ENCODE data around the gene TMEM31.

TMEM31 gene, protein sequence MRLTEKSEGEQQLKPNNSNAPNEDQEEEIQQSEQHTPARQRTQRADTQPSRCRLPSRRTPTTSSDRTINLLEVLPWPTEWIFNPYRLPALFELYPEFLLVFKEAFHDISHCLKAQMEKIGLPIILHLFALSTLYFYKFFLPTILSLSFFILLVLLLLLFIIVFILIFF

DNA sequence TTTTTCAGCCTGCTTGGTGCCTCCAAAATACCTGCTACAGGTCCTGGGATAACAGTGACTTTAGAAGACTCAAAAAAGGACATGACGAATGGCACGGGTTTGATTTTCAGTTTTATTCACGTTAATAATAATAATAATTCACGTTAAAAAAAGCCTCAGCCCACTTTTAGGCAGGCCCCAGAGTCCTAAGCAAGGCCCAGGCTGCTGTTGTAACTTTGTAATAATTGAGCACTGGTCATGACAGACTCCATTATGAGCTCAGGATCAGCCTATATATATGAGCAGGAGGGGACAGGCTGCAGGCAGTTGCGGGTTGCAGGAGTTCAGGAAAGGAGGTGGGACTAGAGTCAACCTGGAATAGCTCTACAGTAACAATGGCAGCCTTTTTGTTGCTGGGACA, at the start of gene TMEM31:
Gene TMEM31 (plus strand): TSS at position 301 of the 400 bp plus-strand sequence. CDS start 1,350 bp downstream, outside the sequence.
- DNase-seq = no peak

DNA sequence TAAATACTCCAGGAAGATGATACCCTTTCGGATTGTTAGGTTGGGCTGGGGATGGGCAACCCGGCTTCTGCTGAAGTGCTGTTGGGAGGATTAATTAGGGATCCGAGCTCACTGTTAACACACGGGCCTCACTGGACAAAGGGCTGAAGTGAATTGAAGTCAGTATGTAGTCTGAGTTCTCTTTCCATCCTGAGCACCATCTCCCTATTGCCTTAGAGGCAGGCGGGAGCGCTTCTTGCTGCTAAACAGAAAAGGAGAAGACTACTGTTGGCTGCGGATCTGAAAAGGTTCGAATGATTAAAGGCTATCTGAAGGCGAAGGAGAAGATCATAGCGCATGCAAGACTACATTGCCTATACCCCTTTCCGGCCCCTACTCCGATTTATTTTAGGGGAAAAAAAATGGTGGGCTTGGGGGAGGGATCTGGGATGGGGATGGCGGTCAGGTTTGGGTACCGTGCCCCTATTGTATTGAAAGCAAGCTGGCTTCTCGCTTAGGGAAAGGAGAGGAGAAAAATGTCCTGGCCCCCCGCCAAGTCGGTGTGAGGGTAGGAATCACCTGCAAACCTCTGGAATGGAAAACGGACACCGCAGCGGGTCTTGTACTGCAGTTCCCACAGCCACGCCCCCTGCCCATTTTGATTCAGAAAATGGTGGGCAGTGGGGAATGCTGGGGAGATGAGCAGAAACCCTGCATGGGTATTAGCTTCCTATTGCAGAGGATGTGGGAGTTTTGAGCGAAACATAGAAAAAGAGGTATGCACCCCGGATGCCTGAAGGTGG, 46.5 kb upstream of the TMEM31 start:
- DNase-seq = no peak

DNA sequence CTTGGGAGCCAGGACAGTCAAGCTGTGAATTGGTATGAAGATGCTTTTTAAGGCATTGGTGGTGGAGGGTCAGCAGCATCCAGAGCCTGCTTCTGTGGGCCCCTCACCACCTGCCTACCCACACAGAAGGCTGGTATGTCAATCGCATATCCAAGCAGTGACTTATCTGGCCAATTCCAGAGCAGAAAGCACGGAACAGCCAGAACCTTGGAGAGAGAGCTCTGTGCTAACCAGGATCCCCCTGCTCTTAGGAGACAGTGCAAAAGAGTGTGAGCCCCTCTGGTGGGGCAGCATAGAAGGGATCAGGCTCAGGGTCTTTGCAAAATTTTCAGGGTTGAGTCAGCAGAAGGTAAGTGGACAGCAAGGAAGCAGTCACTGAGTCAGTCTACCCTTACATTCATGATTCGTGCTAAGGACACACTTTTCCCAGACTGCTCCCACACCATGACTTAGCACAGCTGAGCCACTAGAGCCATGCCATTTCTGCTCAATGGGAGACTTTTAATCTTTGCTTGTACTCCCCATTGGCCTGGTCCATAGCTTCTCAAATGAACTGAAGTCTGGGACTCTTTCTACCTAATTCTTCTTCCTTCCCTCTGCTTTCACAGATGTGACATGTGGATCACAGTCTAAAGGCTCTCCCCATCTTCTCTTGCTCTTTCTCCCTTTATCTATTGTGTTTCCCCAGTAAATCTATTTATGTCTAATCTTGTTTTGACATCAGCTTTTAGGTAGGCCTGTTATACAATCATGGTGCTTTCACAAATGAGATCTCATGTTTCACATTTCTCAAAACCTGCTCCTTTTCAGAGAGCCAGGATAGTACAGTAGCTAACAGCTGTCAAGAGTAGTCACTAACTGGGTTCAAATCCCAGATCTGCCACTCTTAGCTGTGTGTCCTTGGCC, 44.3 kb upstream of the TMEM31 start:
- no peak for DNase-seq

DNA sequence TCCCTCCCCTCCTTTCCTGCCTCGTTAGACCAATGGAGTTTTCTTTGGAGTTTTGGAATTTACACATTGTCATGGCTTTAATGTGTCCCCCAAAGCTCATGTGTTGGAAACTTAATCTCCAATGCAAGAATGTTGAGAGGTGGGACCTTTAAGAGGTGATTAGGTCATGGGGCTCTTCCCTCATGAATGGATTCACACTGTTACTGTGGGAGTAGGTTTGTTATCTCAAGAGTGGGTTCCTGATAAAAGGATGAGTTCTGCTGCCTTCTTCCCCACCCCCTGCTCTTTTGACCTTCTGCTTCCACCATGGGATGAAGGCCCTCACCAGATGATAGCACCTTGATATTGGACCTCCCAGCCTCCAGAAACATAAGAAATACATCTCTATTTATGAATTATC, 41.0 kb upstream of the TMEM31 start:
- DNase-seq = no peak

DNA sequence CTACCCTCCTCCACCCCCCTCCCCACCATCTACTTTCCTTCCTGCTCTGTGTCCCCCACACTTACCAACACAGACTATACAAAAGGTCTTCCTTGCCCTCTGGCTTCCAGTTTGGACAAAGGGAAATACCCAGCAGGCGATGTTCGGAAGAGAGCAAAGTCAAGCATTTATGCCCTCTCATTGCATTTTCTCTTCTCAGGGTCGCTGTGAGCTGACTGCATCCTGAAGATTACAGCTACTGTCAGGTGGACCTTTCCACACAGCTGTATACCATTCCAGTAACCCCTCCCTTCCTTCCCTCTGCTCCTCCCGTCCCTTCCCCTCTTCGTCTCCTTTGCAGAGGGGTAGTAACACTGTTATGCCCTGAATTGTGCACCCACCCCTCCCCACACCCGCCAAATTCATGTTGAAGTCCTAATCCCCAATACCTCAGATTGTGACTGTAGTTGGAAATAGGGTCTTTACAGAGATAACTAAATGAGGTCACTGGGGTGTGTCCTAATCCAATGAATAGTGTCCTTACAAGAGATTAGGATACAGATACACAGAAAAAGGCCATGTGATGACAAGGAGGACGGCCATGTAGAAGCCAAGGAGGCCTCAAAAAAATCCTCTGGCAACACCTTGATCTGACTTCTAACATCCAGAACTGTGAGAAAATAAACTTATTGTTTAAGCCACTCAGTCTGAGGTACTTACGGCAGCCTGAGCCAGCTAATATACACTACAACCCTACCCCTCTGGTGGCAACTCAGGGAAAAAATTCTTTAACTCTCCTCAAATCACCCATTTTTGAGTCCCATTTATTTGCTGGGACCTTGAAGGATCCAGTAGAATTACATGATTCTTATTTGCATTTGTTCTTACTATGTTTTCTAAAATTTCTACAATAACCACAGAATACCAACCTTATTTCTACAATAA, 35.9 kb upstream of the TMEM31 start:
- no peak for DNase-seq

DNA sequence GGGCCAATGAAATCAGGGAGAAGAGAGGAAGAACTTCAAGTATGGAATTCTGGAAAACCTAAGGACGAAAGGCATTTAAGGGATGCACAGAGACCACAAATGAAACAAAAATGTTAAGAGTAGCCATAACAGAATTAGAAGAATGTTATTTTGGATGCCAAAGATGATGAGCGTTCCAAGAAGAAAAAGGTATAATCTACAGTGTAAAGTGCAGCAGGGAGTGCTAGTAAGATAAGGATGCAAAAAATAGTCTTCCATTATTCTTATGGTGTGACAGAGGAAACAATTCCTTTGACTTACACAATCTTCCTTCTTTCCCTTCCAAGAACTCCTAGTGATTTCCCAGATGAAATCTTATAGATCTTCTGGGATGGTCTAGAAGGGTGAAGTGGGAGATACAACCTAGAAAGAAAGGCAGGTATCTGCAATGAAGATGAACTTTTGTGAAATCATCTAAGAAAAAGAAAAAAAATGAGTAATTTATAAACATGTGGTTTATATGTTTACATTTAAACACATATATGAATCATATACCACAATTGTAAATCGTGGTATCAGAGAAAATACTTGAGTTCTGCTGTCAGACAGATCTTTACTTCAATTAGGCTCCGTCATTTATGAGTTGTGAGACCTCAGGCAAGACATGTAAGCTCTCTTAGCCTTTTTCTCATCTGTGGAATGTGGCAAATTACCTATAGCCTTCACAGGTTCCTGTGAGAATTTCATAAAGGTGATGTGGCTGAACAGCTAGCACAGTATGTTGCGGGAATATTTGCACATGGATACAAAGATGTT, 32.3 kb upstream of the TMEM31 start:
- DNase-seq = peak; percentile 81

DNA sequence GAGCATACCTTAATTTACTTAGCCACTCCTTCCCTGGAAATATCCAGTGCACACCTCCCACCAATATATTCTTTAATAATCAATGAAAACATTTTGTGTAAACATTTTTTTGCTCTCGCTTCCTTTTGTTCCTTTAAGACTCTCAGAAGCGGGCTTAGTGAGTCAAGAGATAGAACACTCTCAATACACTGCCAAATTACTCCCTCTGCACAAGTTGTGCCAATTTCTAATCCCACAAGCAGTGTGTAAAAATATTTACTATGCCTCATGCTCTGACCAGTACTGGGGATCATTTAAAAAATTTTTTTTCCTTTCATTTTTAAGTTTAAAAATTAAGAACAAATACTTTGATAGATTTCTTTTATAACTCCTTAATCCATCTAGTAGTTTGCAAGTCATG, 29.3 kb upstream of the TMEM31 start:
- DNase-seq = no peak

DNA sequence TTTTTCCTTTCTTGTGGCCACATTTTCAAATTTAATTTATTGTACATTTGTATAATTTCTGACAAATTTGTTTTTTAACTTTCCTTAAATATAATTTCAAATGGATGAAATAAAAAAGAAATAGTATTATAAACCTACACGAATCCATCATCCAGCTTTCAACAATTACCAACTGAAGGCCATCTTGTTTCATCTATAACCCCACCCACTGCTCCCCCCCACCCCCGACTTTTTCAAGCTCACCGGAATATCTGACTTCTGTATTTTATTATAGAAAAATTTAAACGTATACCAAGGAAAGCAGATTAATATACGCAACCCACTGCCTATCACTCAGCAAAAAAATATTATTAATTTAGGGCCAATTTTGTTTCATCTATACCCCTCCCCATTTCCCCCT, 25.3 kb upstream of the TMEM31 start:
- DNase-seq = no peak

DNA sequence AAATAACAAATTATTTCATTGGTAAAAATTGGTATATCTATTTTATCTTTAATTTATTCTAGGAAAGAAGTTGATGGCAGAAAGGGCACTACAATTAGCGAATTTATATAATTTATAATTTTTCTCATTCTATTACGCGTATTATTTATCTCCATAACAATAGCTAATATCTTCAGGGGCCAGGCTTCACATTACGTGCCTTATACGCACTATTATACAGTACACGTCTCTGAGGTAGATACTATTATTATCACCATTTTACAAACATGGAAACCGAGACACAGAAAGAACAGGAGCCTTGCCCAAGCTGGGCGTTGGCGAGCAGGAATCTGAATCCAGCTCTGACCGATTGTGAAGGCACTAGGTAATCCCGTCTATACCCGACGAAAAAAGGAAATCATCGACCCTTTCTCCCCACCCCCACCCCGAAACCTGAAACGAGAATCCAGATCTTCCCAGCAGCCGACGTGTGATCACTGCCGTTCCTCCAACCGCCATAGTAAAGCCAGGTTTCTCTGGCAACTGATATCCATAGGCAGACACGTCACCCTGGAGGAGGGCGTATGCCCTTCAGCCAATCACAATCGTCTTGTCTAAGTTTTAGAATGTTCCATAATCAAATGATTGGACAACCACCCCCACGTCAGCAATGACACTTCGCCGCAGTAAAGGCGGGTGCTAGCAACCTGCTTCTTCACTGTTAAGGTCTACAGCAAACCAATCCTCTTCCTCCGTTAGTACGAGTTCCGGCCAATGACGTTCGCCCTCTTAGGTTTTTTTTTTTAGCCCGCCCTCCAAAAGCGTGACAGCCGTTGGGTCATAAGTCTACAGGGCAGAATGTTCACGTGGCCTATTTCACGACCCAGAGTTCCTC, 24.3 kb upstream of the TMEM31 start, which contains the start of gene MORF4L2:
Gene MORF4L2 (minus strand): TSS at position 501 of the 874 bp plus-strand sequence. CDS start 9,672 bp downstream, outside the sequence.
- peak; percentile 99 for DNase-seq

DNA sequence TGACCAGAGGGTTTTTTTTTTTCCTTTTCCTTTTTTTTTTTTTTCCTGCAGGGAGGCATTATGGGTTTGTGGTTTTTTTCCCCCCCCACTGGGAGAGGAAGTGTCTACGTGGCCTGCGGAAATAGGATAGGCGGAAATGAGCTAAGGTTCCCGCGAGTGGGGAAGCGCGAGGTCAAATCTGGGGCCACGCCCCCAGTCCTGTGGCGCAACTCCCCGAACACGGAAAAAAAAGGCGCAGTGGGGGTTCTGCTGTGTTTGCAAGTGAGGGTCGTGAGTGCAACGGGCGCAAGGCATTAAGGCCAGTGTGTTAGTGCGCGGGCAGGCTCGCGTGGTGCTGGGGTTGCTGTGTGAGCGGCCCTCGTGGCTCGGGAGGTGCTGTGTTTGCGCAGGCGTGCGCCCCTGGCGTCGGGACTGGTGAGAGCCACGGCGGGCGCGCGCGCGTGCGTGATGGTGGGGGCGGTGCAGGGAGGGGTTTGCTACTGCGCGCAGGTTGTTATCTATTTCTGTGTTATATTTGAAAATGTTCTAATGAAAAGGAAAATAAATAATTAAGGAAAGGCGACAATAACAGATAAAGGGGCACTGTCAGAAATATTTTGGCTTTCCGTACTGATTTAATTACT, 23.5 kb upstream of the TMEM31 start:
- DNase-seq = no peak

DNA sequence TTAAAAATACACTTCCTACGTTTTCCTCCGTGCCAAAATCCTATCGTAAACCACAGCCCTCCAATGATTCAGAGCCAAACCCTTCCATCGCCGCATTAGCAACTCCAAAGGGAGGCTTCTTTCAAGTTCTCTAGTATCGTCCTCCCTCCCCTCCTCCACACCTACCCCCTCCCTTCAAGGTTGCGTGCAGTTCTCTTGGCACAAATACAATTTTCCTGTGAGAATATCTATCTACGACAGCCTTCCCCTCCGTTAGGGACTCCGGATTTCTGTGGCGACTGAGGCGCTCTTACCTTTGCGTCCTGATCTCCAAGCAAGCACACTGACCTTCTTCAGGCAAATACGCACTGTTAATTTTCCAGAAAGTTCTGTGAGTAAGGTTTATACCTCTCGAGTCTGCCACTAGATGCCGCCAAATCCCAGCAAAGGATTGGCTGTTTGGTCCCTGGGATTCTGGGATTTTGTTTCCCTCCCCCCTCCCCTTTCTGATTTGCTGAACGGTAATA, 23.0 kb upstream of the TMEM31 start:
- peak; percentile 83 for DNase-seq

DNA sequence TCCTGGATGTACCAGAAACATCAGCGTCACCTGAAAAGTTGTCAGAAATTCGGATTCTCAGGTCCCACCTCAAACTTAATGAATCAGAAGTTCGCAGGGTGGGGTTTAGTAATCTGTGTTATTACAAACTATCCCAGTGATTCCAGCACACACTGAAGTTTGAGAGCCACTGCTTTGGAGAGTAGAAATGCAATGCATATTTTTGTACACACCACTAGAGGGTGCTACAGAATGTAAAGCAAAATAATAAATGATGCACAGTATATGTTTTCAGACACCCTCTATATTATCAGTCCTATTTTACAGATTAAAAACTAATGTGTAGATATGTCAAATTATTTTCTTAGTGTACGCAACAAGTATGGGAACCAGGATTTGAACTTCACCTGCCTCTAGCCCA, 21.8 kb upstream of the TMEM31 start:
- peak; percentile 41 for DNase-seq

DNA sequence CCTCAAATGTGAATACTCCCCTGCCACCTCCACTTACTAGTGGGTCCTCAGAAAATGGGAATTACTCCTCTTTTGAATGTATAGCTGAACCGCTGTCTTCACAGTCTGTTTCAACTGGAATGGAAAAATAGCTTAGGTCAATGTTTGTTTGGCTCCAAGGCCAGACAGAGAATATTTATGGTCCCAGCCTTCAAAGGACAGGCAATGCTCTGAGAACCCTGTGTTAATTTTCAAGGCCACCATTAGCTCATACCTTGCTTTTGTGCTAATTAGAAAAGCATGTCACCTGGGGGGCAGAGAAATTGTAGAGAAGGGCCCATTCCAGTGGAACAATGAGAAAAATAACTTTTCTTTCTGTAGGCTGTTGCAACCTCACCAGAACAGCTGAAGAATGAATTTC, 19.6 kb upstream of the TMEM31 start:
- DNase-seq = no peak

DNA sequence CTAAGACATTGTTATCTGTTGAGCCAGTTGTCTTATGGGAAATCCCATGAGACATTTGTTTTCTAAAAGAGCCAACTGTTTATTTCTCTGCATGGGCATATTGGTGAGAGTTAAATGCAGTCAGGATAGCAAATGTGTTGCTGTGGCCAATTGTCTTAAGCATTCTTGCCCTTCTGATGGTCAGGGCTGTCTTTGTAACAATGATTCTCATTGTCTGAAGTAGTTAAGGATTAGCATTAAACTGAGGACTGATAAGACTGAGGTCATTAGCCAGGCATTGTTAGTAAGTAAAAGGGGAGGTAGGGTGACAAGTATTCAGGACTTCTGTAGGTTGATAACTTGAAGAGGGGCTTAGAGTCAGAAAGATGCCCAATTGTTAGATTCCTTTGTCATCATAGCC, 13.0 kb upstream of the TMEM31 start:
- DNase-seq = no peak

DNA sequence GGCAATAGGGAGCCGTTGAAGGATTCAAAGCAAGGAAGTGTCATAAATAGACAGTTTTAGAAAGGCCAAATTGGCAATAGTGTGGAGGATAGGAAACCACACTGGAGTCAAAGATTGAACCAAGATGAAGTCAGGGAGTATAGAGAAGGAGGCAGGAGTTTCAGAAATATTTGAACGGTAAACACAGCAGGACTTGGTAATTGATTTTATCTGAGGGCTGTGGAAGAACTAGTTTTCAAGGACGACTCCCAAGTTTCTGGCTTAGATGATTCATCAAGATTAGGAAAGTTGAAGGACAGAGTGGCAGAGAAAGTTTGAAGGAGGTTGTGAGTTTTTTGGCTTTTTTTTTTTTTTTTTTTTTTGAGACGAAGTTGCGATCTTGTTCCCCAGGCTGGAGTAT, 11.5 kb upstream of the TMEM31 start:
- no peak for DNase-seq

DNA sequence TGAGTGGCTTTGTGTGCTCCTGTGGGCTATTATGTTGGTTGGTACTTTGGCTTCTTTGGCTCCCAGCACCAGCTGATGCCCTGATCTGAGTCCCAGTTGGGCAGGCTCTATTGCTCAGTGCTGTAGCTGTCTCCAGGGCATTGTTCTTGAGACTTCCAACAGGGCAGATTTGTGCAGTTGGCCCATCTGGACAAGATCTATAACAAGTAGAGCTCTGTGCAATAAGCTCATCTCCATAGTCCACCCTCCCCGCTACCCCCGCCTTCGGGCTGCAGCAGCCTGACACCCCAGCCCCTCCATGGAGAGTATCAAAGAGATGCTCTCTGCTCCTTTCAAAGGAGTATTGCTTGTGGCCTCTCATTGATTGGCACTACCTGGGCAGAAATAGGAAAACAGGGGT, 5.8 kb upstream of the TMEM31 start:
- DNase-seq = no peak

DNA sequence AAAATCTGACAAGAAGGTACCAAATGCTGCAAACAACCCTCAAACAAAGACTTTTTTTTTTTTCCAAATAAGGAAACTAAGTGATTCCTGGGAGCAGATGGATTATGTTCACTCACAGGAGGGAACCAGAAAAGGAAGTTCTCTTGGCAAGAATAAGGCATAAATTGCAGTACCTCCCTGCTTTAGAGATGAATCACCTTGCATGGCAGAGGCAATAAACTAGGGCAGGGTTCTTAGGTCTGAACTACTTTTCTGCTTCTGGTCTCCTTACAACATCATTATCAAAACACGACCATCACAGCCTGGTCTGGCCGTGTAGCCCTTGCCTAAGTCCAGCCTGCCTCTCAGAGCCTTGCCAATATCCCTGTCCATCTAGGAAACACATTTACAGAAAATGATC, 6.3 kb downstream of the TMEM31 start:
- DNase-seq = peak; percentile 88

DNA sequence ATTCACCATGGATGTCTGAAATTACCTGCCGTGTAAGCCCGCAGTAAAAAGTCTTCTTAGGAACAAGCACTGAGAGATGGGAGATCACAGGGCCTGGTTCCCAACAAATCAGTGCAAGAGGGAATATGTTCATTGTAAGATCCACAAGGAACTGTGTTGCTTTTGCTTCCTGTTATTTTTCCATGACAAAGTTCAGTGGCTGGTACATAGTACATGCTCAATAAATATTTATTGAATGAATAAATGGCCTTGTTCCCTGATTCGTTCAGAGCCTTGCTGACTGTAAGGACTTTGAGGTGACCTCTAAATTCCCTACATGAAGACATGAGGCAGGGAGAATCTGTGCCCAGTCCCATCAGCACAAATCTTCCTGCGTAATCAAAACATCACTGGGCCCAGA, 7.4 kb downstream of the TMEM31 start:
- no peak for DNase-seq

DNA sequence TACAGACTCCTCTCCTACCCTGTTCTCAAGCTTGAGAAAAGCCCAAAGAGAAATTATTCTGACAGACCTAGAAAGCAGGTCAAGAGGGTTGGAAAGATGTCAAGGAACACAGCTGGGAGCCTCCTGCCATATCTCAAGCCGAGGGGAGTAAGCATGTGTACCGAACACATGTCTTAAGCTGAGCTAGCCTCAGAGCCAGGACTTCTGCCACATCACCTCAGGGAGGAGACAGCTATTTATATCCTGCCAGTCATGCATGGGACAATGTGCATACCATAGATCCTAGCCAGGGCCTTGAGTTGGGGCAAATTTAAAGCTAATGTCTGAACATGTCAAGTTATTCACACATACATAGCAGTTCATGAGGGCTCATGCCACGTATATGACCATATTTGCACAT, 11.8 kb downstream of the TMEM31 start:
- peak; percentile 61 for DNase-seq

DNA sequence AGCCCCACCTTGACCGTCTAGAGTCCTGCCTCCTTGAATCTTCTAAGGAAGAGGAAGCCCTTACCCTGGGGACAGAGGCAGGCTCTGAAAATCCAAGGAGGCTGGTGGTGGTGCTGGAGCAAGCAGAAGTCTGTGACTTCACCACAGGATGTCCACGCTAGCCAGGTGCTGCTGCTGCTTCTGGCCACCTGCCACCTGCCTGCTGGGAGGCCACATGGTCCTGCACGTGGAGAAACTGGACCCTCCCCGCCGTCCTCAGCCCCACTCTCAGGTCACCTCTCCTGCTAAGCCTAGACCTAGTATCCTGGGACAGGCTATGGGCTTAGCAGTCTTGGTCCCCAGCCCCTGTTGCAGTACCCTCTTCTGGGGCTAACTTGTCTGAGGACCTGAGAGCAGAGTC, 15.8 kb downstream of the TMEM31 start:
- no peak for DNase-seq
